HL-60/S4 (cell line): ENCODE measurements around the gene IRAK1BP1.
"Not testable (repeated sequence)": the region's sequence is repeated elsewhere in the genome, so short reads cannot be mapped to it uniquely, and the experiment has no call there.

Experiments used
- in situ Hi-C: fragments of 300-500 bp; cut with MboI; formaldehyde crosslinking; loops from 2 replicates; pipeline ENCODE4 v1.14.3; 2022; ENCODE audit warnings: low sequenced_read_pairs

IRAK1BP1 gene, protein sequence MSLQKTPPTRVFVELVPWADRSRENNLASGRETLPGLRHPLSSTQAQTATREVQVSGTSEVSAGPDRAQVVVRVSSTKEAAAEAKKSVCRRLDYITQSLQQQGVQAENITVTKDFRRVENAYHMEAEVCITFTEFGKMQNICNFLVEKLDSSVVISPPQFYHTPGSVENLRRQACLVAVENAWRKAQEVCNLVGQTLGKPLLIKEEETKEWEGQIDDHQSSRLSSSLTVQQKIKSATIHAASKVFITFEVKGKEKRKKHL

DNA sequence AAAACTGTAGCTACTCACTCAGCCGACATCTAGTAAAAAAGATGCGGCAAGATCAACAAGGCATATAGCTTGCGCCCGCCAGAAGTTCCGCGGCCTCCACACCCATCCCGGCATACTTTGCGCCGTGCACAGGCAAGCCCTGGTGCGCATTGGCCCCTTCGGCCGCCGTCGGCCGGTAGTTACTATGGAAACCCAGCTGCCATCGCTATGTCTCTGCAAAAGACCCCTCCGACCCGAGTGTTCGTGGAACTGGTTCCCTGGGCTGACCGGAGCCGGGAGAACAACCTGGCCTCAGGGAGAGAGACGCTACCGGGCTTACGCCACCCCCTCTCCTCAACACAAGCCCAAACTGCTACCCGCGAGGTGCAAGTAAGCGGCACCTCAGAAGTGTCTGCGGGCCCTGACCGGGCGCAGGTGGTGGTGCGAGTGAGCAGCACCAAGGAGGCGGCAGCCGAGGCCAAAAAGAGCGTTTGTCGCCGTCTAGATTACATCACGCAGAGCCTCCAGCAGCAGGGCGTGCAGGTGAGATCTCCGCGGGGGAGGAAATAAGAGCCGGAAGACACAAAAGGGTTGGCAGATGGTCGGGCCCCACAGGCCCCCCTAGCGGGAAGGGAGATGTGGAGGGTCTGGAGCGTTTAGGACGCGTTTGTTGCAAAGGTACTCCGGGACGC is at the start of gene IRAK1BP1:
Gene IRAK1BP1, plus strand, starts transcription at position 182 of the 671 bp plus-strand sequence. Its CDS starts 26 bp downstream, at position 208.
- in situ Hi-C loops, result no loop called here

DNA sequence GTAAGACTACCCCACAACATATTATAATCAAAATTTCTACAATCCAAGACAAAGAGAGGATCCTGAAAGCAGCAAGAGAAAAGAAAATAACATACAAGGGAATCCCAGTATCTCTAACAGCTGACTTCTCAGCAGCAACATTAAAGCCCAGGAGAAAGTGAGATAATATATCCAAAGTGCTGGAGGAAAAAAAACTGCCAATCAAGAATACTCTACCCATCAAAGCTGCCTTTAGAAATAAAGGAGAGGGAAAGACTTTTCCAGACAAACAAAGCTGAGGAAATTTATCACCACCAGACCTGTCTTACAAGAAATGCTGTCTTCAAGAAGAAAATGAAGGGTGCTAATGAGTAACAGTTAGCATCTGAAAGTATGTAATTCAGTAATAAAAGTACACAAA is 43.3 kb upstream of the IRAK1BP1 start:
- in situ Hi-C loops, result no loop called here

DNA sequence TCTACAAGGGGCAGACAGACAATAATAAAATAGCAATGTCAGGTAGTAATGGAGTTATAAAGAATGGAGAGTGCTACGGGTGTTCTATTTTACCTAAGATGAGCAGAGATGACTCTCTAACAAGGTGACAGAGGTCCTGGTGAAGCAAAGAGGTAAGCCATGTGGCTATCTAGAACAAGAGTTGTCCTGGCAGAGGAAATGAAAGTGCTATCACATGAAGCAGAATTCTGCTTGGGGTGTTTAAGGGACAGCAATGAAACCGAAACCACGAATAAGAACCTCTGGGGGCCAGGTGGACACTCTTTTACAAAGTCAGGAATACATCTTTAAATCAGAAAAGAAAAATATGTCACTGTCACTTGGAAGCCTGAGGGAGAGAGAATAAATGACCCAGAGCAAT is 37.9 kb upstream of the IRAK1BP1 start:
- in situ Hi-C loops, result no loop called here

DNA sequence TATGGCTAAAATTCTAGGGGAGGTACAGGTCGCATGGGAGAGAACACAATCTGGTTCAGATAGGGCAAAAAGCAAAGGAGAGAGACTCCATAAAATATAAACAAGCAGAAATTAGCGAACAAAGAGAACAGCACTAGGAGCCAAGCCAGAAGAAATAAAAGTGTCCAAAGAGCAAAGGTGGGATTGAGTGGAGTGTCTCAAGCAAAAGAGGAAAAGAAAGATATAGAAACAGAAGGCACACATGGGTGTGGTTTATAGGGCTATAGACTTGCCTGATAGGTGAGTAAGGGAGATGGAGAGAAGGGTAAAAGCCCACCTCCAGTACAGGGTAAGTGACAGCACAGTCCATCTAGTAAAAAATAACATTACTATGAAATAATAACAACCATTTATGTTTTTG is 36.5 kb upstream of the IRAK1BP1 start:
- in situ Hi-C loops, result no loop called here

DNA sequence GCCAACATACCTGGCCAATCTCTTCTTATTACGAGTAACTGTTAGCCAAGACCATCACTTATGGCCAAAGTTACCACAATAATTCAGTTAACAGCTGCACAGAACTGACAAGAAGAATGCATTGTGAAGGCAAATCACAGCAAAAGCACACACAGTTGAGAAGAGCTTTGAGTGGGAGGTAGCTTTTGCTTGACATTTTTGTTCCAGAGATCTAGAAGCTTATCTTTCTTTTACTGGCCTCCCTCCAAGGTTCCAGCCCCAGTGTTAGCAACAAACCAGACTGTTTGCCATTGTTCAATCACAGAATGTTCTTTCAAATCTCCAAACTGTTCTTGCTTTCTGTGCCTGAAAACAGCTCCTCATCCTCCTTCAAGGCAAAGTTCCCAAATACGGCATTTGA is 35.9 kb upstream of the IRAK1BP1 start:
- in situ Hi-C loops, result no loop called here

DNA sequence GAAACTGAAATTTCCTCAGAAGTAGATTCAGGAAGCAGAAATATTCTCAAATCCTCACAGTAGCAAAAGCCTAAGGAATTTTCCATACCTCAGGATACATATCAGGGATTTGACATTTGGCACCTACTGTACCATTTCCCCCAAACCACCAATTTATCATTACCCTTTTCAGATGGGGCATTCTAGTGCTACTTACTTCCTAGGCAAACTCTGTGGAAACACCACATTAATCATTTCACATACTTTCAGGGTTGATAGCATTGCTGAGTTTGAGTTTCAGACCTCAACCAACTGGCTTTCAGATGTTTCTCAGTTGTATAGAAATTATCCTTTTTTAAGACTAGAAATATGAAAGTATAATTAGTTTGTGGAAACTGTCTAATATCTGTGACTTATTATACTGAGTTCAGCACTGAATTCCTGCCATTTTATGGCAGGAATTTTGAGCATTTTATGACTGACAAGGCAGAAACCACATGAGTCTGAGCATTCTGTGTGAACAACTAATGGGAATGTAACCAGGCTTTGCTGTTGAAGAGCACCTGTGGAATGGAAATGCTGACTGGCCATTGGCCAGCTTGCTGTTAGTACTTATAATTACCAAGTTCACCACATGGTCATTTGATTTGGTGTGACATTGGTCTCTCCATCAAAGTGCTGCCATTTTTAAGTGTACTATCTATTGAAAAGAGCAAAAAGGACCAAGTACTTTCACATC is 35.1 kb upstream of the IRAK1BP1 start:
- in situ Hi-C loops, result no loop called here

DNA sequence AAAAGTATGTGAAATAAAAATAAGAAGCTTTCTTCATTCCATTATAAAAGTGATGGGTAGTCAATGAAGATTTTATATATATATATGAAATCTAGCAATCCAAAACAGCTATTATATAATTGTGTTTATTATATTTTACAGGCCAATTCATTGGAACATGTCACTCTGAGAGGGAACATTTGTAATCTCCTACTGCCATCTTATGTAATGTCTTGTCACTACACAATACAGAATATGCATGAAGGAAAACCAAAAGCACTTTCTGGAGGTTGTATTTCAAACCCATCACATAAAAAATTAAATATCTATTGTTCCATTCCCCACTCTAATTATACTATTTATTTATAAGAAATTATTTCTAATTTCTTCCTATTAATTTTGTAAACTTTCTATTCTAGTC is 31.5 kb upstream of the IRAK1BP1 start:
- in situ Hi-C loops, result no loop called here

DNA sequence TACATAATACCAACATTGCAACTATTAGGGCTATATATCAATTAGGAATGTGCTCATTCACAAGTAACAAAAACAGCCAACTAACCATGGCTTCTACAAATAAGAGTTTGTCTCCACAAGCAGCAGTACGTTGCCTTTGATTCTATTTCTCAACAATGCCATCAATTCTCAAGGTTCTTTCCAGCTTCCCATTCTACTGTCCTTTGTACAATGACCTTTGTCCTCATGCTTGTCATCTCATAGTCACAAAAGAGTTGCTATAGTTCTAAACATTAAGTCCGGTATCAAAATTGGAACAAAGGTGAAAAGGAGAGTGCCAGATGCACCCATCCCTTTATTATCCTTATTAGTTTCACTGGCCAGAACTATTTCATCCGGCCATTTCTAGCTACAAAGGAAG is 30.8 kb upstream of the IRAK1BP1 start:
- in situ Hi-C loops, result no loop called here

DNA sequence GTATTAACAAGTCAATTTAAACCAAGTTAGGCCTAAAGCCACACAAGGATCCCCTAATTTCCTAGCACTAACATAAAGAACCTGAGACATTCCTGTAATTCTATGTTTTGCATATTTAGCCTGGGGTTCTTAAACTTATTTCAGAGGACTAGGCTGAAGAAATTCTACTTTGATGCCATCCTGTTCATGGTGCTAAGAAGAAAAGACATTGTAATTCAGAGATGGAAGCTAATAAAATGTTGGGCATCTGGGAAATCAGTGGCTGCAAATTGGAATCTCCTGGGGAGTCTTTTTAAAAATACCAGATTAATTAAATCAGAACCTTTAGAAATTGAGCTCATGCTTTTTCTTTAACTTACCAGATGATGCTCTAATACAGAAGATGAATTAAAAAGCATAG is 26.2 kb upstream of the IRAK1BP1 start:
- in situ Hi-C loops, result no loop called here

DNA sequence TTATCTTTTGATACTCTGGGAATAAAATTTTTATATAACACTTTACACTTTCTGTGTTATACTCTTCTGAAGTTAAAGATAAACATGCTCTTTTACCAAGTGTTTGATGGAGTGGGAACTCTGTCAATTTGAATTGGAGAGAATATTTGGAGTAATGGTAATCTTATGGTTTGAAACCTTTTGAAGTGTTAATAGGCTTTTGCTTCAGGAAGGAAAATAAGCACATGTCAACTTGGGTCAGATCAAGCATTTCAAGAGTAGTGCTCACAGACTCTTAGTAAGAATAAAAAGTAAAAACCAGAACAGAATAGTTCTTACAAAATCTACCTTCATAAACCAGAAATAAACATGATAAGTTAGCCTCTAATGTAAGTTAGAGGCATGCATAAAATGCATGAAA is 24.4 kb upstream of the IRAK1BP1 start:
- in situ Hi-C loops, result no loop called here

DNA sequence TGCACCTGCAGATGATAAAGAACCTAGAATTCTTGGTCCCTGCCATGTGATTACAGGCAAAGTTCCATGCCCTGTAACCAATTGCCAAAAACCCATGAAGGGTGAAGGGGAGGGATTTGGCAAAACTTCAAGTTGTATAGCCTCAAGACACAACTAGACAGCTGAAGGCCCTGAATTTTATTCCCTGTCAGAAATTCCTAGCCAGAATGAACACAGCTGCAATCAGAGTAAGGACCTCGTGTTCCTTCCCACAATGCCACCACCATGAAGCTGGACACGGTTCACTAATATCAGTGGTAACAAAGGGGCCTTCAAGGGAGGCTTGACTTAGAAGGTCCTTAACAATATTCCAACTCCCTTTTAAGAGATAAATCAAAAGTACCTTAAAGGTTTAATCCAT is 22.5 kb upstream of the IRAK1BP1 start:
- in situ Hi-C loops, result no loop called here

DNA sequence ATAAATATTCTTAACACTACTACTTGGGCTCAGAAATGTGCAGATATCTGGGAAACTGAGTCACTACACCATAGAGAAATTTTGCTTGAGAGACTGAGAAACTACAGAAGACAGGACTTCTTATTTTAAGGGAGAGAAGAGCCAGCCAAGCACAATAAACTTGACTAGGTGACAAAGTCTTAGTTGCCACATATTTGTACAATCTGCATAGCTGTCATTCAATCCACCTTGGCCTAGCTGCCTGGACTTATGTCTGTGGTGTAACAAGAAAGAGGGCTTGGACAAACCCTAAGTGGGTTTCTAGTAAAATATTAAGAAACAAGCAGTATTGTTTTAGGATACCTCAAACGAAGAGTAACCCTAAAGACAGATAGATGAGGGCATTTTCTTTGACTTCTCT is 21.8 kb upstream of the IRAK1BP1 start:
- in situ Hi-C loops, result no loop called here

DNA sequence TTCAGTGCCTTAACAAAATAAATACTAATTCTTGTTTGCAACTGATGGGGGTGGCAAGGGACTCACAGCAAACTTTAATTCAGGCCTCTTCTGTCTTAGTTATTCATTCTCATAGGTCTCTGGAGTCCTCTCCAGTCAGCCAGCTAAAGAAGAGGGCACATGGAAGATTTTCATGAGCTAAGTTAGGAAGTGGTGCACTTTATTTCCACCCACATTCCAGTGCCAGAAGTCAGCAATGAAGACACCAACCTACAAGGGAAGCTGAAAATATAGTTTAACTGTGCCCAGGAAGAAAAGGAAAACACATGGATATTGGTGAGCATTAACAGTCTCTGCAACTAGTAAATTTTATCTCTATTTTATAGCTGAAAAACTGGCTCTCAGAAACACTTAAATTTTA is 16.7 kb upstream of the IRAK1BP1 start:
- in situ Hi-C loops, result no loop called here

DNA sequence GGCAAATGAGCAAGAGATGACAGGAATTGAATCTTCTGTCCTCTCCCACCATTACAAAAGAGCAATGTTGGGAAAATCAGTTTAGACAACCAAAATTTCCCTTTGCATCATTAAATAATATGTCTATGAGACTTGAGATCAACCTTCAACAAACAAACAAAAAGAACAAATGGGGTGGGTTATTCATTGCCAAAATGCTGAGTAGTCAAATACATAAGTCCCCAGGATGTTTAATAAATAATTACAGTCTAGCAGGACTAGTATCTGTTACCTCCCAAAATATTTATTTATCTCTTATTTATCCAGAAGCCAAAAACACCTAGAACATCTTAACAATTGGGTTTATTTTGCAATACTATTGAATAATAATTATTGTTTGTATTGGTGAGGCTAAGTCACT is 16.2 kb upstream of the IRAK1BP1 start:
- in situ Hi-C loops, result no loop called here

DNA sequence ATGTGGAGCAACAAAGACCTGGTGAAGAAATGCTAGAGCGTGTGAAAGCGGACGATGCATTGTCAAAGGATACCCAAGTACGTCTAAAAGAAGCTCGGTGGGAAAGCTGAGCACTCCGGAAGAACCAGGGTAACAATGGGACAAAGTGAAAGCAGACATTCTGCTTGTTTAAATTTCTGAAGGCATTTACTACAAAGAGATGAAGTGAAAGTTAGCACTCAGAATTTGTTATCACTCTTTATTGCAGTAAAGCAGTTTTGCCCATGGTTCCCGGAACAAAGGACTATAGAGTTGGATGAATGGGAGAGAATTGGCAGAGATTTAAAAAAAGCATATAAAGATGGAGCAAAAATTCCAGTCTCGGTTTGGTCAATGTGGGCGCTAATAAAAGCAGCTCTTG is 12.8 kb upstream of the IRAK1BP1 start:
- in situ Hi-C loops, result no loop called here

DNA sequence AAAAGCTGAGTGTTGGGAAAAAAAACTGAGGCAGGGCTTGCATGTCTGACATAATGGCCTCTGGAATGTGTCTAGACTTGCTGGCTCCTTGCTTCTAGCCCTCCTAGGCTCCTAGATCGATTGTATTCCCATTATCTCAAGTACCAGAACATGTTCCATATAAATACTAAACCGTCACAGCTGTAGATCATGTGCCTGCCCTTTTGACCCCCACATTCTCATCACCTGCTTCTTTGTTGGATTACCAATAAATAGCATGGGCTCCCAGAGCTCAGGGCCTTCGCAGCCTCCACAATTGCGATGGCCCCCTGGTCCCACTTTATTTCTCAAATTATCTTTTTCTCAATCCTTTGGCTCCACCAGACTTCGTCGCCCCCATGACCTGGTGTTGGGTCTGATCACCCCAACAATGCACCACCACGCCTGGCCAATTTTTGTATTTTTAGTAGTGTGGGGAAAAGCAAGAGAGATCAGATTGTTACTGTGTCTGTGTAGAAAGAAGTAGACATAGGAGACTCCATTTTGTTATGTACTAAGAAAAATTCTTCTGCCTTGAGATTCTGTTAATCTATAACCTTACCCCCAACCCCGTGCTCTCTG is 8.9 kb upstream of the IRAK1BP1 start:
- in situ Hi-C loops, result not testable (repeated sequence)

DNA sequence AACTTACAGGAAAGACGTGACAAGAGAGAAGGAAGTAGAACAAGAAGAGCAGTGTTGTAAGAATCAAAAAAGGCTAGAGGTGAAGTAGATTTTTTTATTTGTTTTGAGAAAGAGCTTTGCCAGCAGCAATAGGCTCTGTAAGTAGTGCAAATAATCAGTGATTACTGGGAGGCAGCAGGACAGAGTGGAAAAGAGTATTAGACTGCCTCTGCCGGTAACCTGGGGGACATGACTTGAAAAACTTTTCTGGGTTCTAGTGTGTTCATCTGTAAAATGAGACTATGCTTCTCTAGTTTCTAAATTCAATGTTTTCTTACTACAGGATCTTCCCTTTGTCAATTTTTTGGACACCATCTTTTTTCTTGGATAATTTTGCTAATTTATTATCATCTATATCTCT is 5.8 kb upstream of the IRAK1BP1 start:
- in situ Hi-C loops, result no loop called here

DNA sequence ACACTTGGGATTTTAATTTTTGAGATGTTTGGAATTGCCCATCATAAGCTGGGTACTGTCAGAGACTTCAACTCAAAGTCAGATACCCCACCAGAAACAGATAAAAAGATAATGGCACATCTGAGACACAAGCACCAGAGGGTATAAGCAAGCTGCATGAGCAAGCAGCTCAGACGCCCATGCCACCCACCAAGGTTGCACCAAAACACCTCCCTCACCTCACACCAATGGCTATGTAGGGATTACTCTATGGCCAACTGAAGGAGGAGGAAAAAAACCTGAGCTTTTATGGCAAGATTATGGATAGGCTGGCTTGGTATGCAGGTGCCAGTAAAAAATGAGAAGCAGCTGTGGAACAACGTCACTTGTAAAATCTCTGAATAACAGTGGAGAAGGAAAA is 3.8 kb upstream of the IRAK1BP1 start:
- in situ Hi-C loops, result no loop called here

DNA sequence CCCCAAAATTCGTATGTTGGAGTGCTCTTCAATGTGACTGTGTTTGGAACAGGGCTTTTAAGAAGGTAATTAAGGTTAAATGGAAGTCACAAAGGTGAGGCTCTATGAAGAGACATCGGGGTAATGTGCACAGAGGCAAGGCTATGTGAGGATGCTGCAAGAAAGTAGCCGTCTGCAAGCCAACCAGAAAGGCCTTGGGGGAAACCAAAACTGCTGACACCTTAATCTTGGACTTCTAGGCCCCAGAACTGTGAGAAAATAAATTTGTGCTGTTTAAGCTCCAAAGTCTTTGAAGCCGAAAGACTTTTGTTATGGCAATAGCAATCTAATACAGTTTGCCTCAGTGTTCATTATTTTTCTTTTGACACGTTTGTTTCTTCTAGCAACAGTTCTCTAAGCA is 2.4 kb upstream of the IRAK1BP1 start:
- in situ Hi-C loops, result no loop called here

DNA sequence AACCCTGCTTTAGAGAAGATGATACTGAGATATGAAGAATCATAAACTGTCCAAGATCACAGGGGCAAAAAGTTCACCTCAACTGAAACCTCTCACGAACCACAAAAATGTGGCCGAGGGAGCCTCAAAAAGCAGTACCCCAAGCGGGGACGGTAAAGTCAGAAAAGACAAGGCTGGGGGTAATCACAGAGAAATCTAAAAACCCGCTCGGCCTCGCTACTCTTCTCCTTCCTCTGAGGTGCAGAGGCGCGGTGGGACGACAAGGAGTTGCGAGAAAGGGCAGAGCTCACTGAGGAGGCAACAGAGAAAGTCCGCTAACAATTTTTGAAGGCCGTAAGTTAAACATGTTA is 356 bp upstream of the IRAK1BP1 start:
- in situ Hi-C loops, result no loop called here

DNA sequence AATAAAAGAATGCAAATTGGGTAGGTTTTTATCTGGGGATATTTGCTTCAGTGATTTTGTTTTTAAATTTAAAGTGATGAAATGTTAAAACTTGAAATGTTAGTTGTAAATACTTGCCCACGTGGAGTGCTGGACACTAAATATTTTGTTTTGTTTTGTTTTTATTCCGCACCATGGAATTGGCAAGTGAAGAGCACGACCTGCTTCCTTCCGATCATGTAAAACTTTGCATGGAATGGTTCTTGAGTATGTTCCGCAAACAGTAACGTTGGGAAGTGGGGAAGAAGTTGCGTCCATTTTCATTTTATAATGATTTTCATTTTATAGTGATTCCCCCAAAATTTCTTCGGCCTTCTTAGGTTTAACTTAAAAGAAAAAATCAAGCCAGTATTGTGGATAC is 765 bp downstream of the IRAK1BP1 start:
- in situ Hi-C loops, result no loop called here

DNA sequence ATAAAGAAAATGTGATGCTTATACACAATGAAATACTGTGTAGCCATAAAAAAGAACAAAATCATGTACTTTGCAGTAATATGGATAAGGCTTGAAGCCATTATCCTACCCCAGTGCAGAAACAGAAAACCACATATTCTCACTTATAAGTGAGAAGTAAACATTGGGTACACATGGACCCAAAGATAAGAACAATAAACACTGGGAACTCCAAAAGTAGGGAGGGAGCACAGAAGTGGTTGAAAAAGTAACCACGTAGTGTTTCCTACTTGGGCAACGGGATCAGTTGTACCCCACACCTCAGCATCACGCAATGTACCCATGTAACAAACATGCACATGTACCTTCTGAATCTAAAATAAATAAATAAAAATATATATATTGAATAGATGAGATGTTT is 8.2 kb downstream of the IRAK1BP1 start:
- in situ Hi-C loops, result no loop called here
